GM21619 (cell line): Measurements from ENCODE around the gene KIRREL3.
A peak's percentile ranks its signal among the peaks of the same experiment; 100 is the strongest.

Experiments used
- ATAC-seq: cut with Tn5 transposase; IDR thresholded peaks from one replicate; pipeline ENCODE4 v1.9.1; 2021; ENCODE audit not compliant: unreplicated experiment

KIRREL3 gene

GRCh38 chr11:126997641-126998040 is 2.9 kb downstream of the KIRREL3 start:
- no peak for ATAC-seq

- ATAC-seq = no peak
Measured at GRCh38 chr11:126997196-126997595, 3.4 kb downstream of the KIRREL3 start.

GRCh38 chr11:126996036-126996804 is 4.3 kb downstream of the KIRREL3 start:
- ATAC-seq = no peak

GRCh38 chr11:126993599-126993998 is 7.0 kb downstream of the KIRREL3 start:
- no peak for ATAC-seq

- no peak for ATAC-seq
Measured at GRCh38 chr11:126992804-126993111, 7.8 kb downstream of the KIRREL3 start.

GRCh38 chr11:126992065-126992803 is 8.3 kb downstream of the KIRREL3 start:
- ATAC-seq = no peak

- ATAC-seq = no peak
Measured at GRCh38 chr11:126991596-126991995, 9.0 kb downstream of the KIRREL3 start.

- ATAC-seq = peak; percentile 11
Measured at GRCh38 chr11:126990716-126991480, 9.7 kb downstream of the KIRREL3 start.

- ATAC-seq = peak; percentile 88
Measured at GRCh38 chr11:126989942-126990715, 10.4 kb downstream of the KIRREL3 start.

GRCh38 chr11:126988655-126989054 is 11.9 kb downstream of the KIRREL3 start:
- ATAC-seq = no peak

- ATAC-seq = no peak
Measured at GRCh38 chr11:126981635-126982034, 18.9 kb downstream of the KIRREL3 start.

- no peak for ATAC-seq
Measured at GRCh38 chr11:126978911-126979310, 21.7 kb downstream of the KIRREL3 start.

- no peak for ATAC-seq
Measured at GRCh38 chr11:126978165-126978564, 22.4 kb downstream of the KIRREL3 start.

GRCh38 chr11:126973051-126973450 is 27.5 kb downstream of the KIRREL3 start:
- ATAC-seq = no peak

GRCh38 chr11:126971305-126971704 is 29.3 kb downstream of the KIRREL3 start:
- no peak for ATAC-seq

- ATAC-seq = peak; percentile 65
Measured at GRCh38 chr11:126969865-126970479, 30.6 kb downstream of the KIRREL3 start.

- no peak for ATAC-seq
Measured at GRCh38 chr11:126968915-126969314, 31.7 kb downstream of the KIRREL3 start.

- no peak for ATAC-seq
Measured at GRCh38 chr11:126965331-126965730, 35.2 kb downstream of the KIRREL3 start.

- ATAC-seq = no peak
Measured at GRCh38 chr11:126963603-126964363, 36.8 kb downstream of the KIRREL3 start.

- no peak for ATAC-seq
Measured at GRCh38 chr11:126963115-126963514, 37.5 kb downstream of the KIRREL3 start.
